MCF 10A (cell line): ENCODE results near the gene ABHD8. TPM values are rescaled to one million over a fixed set of nuclear protein-coding genes. Genes with fewer than 3 reads are reported as not detected.

Experiments used
- BruUV-seq: library from RNA; stranded (reverse); fragments of 400-500 nt; replicated peaks from 2 replicates; lab custom pipeline; 2021; lab: Mats Ljungman, UMichigan
- CTCF ChIA-PET: fragments of 300-600 bp; sonication (Branson Sonifier 250); formaldehyde crosslinking; extraction: SDS; loops from one replicate; lab custom pipeline; 2021; ENCODE audit warnings: antibody characterized with exemption, inconsistent platforms; lab: Yijun Ruan, JAX
- POLR2A ChIA-PET: fragments of 300-600, 350-650 bp; sonication (Branson Sonifier 250); formaldehyde crosslinking; extraction: SDS; loops from one replicate; lab custom pipeline; 2020; ENCODE audit warnings: antibody characterized with exemption, inconsistent platforms; lab: Yijun Ruan, JAX
- DNase-seq: peaks from one replicate; pipeline ENCODE4 v3.0.0-alpha.2; 2018; ENCODE audit not compliant: unreplicated experiment
- H3K27ac Mint-ChIP-seq: one replicate; pipeline ENCODE4 v1.8.0; 2022; ENCODE audit warnings: mild to moderate bottlenecking, low read depth, mixed read lengths; ENCODE audit not compliant: unreplicated experiment
- H3K27me3 Mint-ChIP-seq: one replicate; pipeline ENCODE4 v1.8.0; 2022; ENCODE audit warnings: mixed read lengths; ENCODE audit not compliant: insufficient read depth, unreplicated experiment
- H3K36me3 Mint-ChIP-seq: one replicate; pipeline ENCODE4 v1.8.0; 2022; ENCODE audit warnings: mild to moderate bottlenecking, moderate library complexity, mixed read lengths; ENCODE audit not compliant: insufficient read depth, unreplicated experiment
- H3K4me1 Mint-ChIP-seq: one replicate; pipeline ENCODE4 v1.8.0; 2022; ENCODE audit warnings: mixed read lengths; ENCODE audit not compliant: insufficient read depth, unreplicated experiment
- H3K4me3 Mint-ChIP-seq: one replicate; pipeline ENCODE4 v1.8.0; 2022; ENCODE audit warnings: mild to moderate bottlenecking, moderate library complexity, mixed read lengths; ENCODE audit not compliant: unreplicated experiment
- H3K9me3 Mint-ChIP-seq: one replicate; pipeline ENCODE4 v1.8.0; 2022; ENCODE audit warnings: mixed read lengths; ENCODE audit not compliant: unreplicated experiment
- CTCF ChIP-seq: fragments of 200-600 bp; IDR thresholded peaks from one replicate; pipeline ENCODE4 v1.8.0; 2022; ENCODE audit warnings: antibody characterized with exemption, mild to moderate bottlenecking; ENCODE audit not compliant: unreplicated experiment
- intact Hi-C: fragments of 100-400 bp; cut with micrococcal nuclease; formaldehyde crosslinking; loops from 2 replicates; pipeline ENCODE4 v1.14.1; 2022
- total RNA-seq: library from RNA; stranded (reverse); gene quantifications from 2 replicates; pipeline ENCODE4 v1.2.3, GENCODE V29; 2022

Gene ABHD8
- total RNA-seq, 1 experiment from 2014 or later = 4.1 TPM

DNA sequence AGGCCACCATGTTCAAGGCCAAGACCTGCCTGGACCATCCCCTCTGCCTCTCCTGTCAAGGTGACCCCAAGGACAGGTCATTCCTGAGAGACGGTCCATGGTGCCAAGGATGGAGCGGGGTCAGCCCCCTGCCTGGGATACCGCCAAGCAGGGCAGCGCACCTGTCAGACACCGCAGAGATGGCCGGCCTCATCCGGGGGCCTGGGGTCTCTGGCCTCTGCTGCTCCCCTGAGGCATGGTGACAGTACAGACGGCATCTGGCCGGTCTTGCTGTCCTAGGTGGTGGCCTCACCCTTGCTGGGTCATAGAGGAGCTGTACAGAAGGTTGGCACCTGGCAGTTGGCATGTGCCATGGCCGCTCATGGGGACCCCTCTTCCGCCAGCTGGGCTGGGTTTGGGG lies 17.2 kb upstream of the ABHD8 start:
- no peaks in the 10 kb centered on the region for H3K4me1 Mint-ChIP-seq
- intact Hi-C loops = no loop called here
- BruUV-seq = no TSS peak
- ChIA-PET CTCF (interaction anchor here (0.6 to 1.1 kb wide), 3 partner anchors 13 to 1066 kb away, joined by 3 read pairs; no protein-coding TSS in a partner anchor), POLR2A (no interaction called here)
- DNase-seq = no peak
- no peak overlapping the region for H3K27ac Mint-ChIP-seq
- peaks cover 70% of the 10 kb centered on the region for H3K36me3 Mint-ChIP-seq
- no peaks in the 10 kb centered on the region for H3K27me3 Mint-ChIP-seq
- TF ChIP-seq CTCF = no peak
- no peak overlapping the region for H3K4me3 Mint-ChIP-seq
- no peaks in the 10 kb centered on the region for H3K9me3 Mint-ChIP-seq

DNA sequence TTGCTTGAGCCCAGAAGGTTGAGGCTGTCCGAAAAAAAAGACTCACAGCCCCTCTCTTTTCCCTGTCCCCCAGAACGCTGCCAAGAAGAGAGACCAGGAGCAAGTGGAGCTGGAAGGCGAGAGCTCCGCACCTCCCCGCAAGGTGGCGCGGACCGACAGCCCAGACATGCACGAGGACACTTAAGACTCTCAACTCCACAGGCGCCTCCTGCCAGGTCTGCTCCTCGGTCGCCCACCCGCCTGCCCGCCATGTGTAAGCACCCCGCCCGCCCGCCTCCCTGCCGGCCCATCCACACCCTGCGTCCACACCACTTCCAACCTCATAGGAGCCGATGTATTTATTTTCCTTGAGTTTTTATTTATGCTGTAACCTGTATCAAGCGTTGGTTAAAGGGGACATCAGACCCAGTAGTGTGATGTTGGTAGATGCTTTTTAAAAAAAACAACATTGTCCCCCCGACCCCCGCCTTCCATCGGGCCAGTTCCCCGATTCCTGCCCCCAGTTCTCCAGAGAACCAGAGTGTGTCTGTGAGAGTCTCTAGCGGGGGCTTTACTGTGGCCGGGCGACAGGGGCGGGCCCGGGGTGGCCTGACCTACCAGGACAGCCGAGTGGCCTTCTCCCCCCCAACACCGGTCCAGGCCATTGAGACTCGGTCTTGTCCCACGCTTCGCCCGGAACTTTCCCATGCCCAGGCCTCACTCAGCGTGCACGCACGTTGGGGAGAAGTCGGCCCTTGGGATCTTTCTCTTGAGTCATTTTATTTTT lies 16.4 kb upstream of the ABHD8 start:
- intact Hi-C loops = no loop called here
- H3K4me1 Mint-ChIP-seq = no peaks in the 10 kb centered on the region
- BruUV-seq = TSS peak; percentile 72
- peaks cover 63% of the 10 kb centered on the region for H3K36me3 Mint-ChIP-seq
- H3K9me3 Mint-ChIP-seq = no peaks in the 10 kb centered on the region
- DNase-seq = no peak
- no peaks in the 10 kb centered on the region for H3K27me3 Mint-ChIP-seq
- H3K4me3 Mint-ChIP-seq = no peak overlapping the region
- ChIA-PET CTCF (no interaction called here), POLR2A (interaction anchor here (0.7 kb wide), 1 partner anchor 13 kb away, joined by 3 read pairs; no protein-coding TSS in a partner anchor)
- no peak for TF ChIP-seq CTCF
- H3K27ac Mint-ChIP-seq = no peak overlapping the region

- H3K9me3 Mint-ChIP-seq = no peaks in the 10 kb centered on the region
- H3K36me3 Mint-ChIP-seq = peaks cover 65% of the 10 kb centered on the region
- DNase-seq = no peak
- intact Hi-C loops = no loop called here
- CTCF ChIA-PET = no interaction called here
- POLR2A ChIA-PET = interaction anchor here (0.7 kb wide), 1 partner anchor 12 kb away, joined by 3 read pairs; no protein-coding TSS in a partner anchor
- no peak overlapping the region for H3K27ac Mint-ChIP-seq
- TF ChIP-seq CTCF = no peak
- BruUV-seq = no TSS peak
- no peak overlapping the region for H3K4me3 Mint-ChIP-seq
- no peaks in the 10 kb centered on the region for H3K4me1 Mint-ChIP-seq
- no peaks in the 10 kb centered on the region for H3K27me3 Mint-ChIP-seq
These were observed 15.7 kb upstream of the ABHD8 start for GRCh38 chr19:17318966-17319365.

GRCh38 chr19:17314007-17314593 lies 10.9 kb upstream of the ABHD8 start:
- H3K4me3 Mint-ChIP-seq = no peak overlapping the region
- CTCF ChIA-PET = interaction anchor here (0.6 kb wide), 1 partner anchor 34 kb away, joined by 3 read pairs; no protein-coding TSS in a partner anchor
- no peak overlapping the region for H3K27ac Mint-ChIP-seq
- no peak for DNase-seq
- no peaks in the 10 kb centered on the region for H3K27me3 Mint-ChIP-seq
- H3K36me3 Mint-ChIP-seq = peaks cover 37% of the 10 kb centered on the region
- TF ChIP-seq CTCF = no peak
- intact Hi-C loops = no loop called here
- H3K4me1 Mint-ChIP-seq = peaks cover 22% of the 10 kb centered on the region
- no TSS peak for BruUV-seq
- no peaks in the 10 kb centered on the region for H3K9me3 Mint-ChIP-seq
- POLR2A ChIA-PET = interaction anchor here (0.6 kb wide), 1 partner anchor 428 kb away, joined by 3 read pairs; no protein-coding TSS in a partner anchor
